Measurements from ENCODE around the gene MEAK7. TPM values are rescaled to one million over a fixed set of nuclear protein-coding genes. Genes with fewer than 3 reads are reported as not detected.

Gene MEAK7
- total RNA-seq, 2 experiments from 2014 or later, result 10.4 to 11.3 TPM

DNA sequence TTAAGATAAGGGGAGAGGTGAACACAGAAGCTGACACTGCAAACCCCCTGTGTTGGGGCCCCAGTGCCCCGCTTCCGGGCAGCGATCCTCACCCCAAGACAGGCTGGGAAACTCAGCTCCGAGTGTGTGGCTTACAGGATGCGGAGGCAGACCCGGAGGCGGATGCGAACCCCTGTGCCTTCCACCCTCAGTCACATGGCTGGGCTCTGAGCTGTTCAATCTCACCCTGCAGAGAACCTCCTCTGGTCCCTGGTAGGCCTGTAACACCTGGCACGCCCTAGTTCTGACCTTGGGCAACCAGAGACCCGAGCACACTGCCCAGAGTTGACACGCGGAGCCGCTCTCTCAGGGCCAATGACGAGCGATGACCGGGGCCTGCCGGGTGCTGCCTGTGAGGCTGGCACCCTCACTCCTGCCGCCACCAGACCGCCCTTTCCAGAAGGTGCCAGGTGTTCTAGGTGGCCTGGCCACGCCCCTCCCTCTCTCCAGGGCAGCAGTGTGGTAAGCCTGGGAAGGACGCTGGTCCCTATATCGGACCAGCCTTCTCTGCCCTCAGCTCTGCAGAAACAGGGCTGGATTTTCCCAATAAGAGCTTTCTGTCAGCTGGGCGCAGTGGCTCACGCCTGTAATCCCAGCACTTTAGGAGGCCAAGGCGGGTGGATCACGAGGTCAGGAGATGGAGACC, 23.3 kb downstream of the MEAK7 start:
- Mint-ChIP-seq H3K27me3 (no peaks in the 10 kb centered on the region), H3K9me3 (no peaks in the 10 kb centered on the region), H3K36me3 (peaks cover 5% of the 10 kb centered on the region), H3K4me1 (peaks cover 8% of the 10 kb centered on the region), H3K27ac (no peak overlapping the region), H3K4me3 (no peak overlapping the region)
- DNase-seq, result no peak

- no peak for DNase-seq
- H3K9me3 Mint-ChIP-seq, result peaks cover 5% of the 10 kb centered on the region
- H3K27ac Mint-ChIP-seq, result no peak overlapping the region
- H3K4me1 Mint-ChIP-seq, result peaks cover 8% of the 10 kb centered on the region
- H3K27me3 Mint-ChIP-seq, result no peaks in the 10 kb centered on the region
- no peak overlapping the region for H3K4me3 Mint-ChIP-seq
- H3K36me3 Mint-ChIP-seq, result peaks cover 9% of the 10 kb centered on the region
Measured at GRCh38 chr16:84479716-84480450, 24.6 kb downstream of the MEAK7 start.

DNA sequence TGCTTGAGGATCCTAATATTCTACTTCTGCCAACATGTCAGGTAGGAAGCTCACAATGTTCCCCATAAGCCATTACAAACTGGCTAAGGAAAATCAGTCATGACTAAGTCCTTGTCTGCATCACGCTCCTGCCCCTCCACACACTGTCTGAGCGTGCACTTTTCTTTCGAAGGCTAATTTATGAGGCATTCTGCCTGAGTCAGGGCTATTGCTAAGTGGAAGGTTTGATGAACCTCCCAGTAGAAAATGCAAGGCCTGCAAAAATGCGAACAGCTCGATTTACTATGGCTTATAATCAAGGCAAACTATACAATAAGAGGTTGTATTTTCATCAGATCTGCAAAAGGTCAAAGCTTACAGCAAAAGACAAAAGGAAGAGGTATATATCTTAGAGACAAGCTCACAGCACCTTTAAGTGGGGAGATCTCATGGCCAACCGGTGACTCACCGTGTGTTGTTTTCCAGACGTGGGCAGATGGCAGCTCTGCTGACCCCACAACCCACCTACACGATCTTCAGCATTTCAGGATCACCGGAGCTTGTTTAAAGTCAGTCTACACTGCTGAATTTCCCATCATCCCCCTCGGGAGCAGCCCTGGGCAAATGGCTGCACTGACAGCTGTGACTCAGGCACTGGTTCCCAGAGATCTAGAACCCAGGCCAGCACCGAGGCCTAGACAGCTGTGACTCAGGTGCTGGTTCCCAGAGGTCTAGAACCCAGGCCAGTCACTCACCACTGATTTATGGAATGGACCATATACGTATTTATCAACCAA, 26.1 kb downstream of the MEAK7 start:
- Mint-ChIP-seq H3K9me3 (peaks cover 8% of the 10 kb centered on the region), H3K4me1 (peaks cover 8% of the 10 kb centered on the region), H3K36me3 (peaks cover 14% of the 10 kb centered on the region), H3K27me3 (no peaks in the 10 kb centered on the region), H3K27ac (no peak overlapping the region), H3K4me3 (no peak overlapping the region)
- DNase-seq, result no peak

- Mint-ChIP-seq H3K4me3 (no peak overlapping the region), H3K36me3 (peaks cover 14% of the 10 kb centered on the region), H3K27me3 (no peaks in the 10 kb centered on the region), H3K9me3 (peaks cover 8% of the 10 kb centered on the region), H3K4me1 (peaks cover 8% of the 10 kb centered on the region), H3K27ac (no peak overlapping the region)
- no peak for DNase-seq
Measured at GRCh38 chr16:84477661-84478060, 26.8 kb downstream of the MEAK7 start.

GRCh38 chr16:84476401-84476800, 28.1 kb downstream of the MEAK7 start:
- Mint-ChIP-seq H3K36me3 (peaks cover 20% of the 10 kb centered on the region), H3K27ac (no peak overlapping the region)

GRCh38 chr16:84475643-84476240, 28.7 kb downstream of the MEAK7 start:
- peaks cover 20% of the 10 kb centered on the region for H3K36me3 Mint-ChIP-seq
- no peaks in the 10 kb centered on the region for H3K27me3 Mint-ChIP-seq
- no peak for DNase-seq
- H3K27ac Mint-ChIP-seq, result no peak overlapping the region
- peaks cover 8% of the 10 kb centered on the region for H3K4me1 Mint-ChIP-seq
- no peak overlapping the region for H3K4me3 Mint-ChIP-seq
- H3K9me3 Mint-ChIP-seq, result peaks cover 11% of the 10 kb centered on the region

More at GRCh38 chr16:84476401-84476800, 28.1 kb downstream of the MEAK7 start:
- H3K4me3 Mint-ChIP-seq, result no peak overlapping the region
- H3K9me3 Mint-ChIP-seq, result peaks cover 11% of the 10 kb centered on the region
- H3K27me3 Mint-ChIP-seq, result no peaks in the 10 kb centered on the region
- H3K4me1 Mint-ChIP-seq, result peaks cover 8% of the 10 kb centered on the region
- no peak for DNase-seq

DNA sequence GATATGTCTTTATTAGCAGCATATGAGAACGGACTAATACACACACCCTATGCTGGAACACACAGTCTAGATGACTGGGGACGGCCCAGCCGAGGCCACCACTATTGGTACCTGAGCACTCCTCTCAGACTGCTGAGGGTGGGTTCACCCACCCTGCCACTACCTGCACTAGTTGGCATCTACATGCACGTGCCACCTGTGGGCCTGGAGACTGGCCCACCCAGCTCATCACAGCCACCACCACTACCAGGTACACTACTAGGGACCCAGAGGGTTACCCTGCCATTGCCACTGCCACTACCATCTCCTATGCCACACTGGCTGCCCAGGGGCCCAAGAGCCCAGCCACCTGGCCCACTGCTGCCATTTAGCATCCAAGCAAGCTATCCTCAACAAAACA, 32.5 kb downstream of the MEAK7 start:
- Mint-ChIP-seq H3K27ac (no peak overlapping the region), H3K36me3 (peaks cover 29% of the 10 kb centered on the region), H3K4me3 (no peak overlapping the region), H3K27me3 (no peaks in the 10 kb centered on the region), H3K9me3 (peaks cover 17% of the 10 kb centered on the region), H3K4me1 (no peaks in the 10 kb centered on the region)
- no peak for DNase-seq

- Mint-ChIP-seq H3K4me1 (no peaks in the 10 kb centered on the region), H3K36me3 (peaks cover 34% of the 10 kb centered on the region), H3K27me3 (no peaks in the 10 kb centered on the region), H3K4me3 (no peak overlapping the region), H3K9me3 (peaks cover 21% of the 10 kb centered on the region), H3K27ac (no peak overlapping the region)
- DNase-seq, result no peak
Measured at GRCh38 chr16:84471316-84471715, 33.1 kb downstream of the MEAK7 start.

- peaks cover 12% of the 10 kb centered on the region for H3K9me3 Mint-ChIP-seq
- peaks cover 33% of the 10 kb centered on the region for H3K36me3 Mint-ChIP-seq
- no peak overlapping the region for H3K27ac Mint-ChIP-seq
- no peak for DNase-seq
- no peaks in the 10 kb centered on the region for H3K4me1 Mint-ChIP-seq
- no peaks in the 10 kb centered on the region for H3K27me3 Mint-ChIP-seq
- H3K4me3 Mint-ChIP-seq, result no peak overlapping the region
Measured at GRCh38 chr16:84467709-84468108, 36.8 kb downstream of the MEAK7 start.

GRCh38 chr16:84467256-84467655, 37.2 kb downstream of the MEAK7 start:
- Mint-ChIP-seq H3K4me1 (no peaks in the 10 kb centered on the region), H3K36me3 (peaks cover 33% of the 10 kb centered on the region), H3K27ac (no peak overlapping the region), H3K9me3 (peaks cover 12% of the 10 kb centered on the region), H3K4me3 (no peak overlapping the region), H3K27me3 (no peaks in the 10 kb centered on the region)
- DNase-seq, result no peak

DNA sequence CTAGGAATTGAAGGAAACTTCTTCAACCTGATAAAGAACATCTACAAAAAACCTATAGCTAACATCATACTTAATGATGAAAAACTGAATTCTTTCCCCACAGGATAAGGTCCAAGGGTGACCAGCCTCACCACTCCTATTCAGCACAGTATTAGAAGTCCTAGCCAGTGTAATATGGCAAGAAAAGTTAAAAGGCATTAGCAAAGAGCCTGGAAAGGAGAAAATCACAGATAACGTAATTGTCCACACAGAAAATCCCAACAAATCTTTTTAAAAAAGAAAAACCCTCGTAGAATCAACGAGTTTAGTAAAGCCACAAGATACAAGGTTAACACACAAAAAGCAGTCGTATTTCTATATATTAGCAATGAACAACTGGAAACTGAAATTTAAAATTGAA, 37.8 kb downstream of the MEAK7 start:
- no peak for DNase-seq
- Mint-ChIP-seq H3K4me1 (no peaks in the 10 kb centered on the region), H3K27me3 (no peaks in the 10 kb centered on the region), H3K27ac (no peak overlapping the region), H3K36me3 (peaks cover 28% of the 10 kb centered on the region), H3K9me3 (peaks cover 11% of the 10 kb centered on the region), H3K4me3 (no peak overlapping the region)

DNA sequence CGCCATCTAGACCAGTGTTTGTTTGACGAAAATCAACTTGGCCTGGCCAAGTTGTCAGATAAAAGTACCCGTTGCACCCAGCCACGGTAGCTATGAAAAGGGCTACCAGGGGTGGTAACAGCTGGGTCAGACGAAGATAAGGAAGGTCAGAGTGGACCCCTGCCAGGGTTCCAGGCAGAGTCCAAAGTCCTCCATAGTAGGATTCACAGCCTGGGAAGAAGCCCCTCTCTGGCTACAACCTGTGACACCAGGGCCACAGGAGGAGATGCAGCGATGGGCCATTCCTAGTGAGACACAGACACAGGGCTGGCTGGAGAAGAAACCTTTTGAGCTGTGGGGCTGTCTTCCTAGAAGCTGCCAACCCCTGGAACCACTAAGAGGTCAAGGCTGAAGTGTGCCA, 39.3 kb downstream of the MEAK7 start:
- Mint-ChIP-seq H3K4me3 (no peak overlapping the region), H3K4me1 (no peaks in the 10 kb centered on the region), H3K27me3 (no peaks in the 10 kb centered on the region), H3K36me3 (peaks cover 27% of the 10 kb centered on the region), H3K9me3 (peaks cover 10% of the 10 kb centered on the region), H3K27ac (no peak overlapping the region)
- DNase-seq, result no peak

- Mint-ChIP-seq H3K27ac (no peak overlapping the region), H3K4me3 (no peak overlapping the region), H3K27me3 (no peaks in the 10 kb centered on the region), H3K4me1 (no peaks in the 10 kb centered on the region), H3K9me3 (peaks cover 10% of the 10 kb centered on the region), H3K36me3 (peaks cover 27% of the 10 kb centered on the region)
- DNase-seq, result no peak
Measured at GRCh38 chr16:84464116-84464515, 40.3 kb downstream of the MEAK7 start.

GRCh38 chr16:84463221-84463620, 41.2 kb downstream of the MEAK7 start:
- H3K9me3 Mint-ChIP-seq, result peaks cover 10% of the 10 kb centered on the region
- H3K4me1 Mint-ChIP-seq, result no peaks in the 10 kb centered on the region
- no peak overlapping the region for H3K27ac Mint-ChIP-seq
- peaks cover 25% of the 10 kb centered on the region for H3K36me3 Mint-ChIP-seq
- no peaks in the 10 kb centered on the region for H3K27me3 Mint-ChIP-seq
- H3K4me3 Mint-ChIP-seq, result no peak overlapping the region
- DNase-seq, result no peak
